ENCODE data around the gene GMPS. TPM values are rescaled to one million over a fixed set of nuclear protein-coding genes. Genes with fewer than 3 reads are reported as not detected.

The GMPS gene
- total and polyA plus RNA-seq, 2 of the 13 experiments (the other 11 are each of a cell fraction or from before 2014, with no cell fraction given) = 29.6 to 85.5 TPM

DNA sequence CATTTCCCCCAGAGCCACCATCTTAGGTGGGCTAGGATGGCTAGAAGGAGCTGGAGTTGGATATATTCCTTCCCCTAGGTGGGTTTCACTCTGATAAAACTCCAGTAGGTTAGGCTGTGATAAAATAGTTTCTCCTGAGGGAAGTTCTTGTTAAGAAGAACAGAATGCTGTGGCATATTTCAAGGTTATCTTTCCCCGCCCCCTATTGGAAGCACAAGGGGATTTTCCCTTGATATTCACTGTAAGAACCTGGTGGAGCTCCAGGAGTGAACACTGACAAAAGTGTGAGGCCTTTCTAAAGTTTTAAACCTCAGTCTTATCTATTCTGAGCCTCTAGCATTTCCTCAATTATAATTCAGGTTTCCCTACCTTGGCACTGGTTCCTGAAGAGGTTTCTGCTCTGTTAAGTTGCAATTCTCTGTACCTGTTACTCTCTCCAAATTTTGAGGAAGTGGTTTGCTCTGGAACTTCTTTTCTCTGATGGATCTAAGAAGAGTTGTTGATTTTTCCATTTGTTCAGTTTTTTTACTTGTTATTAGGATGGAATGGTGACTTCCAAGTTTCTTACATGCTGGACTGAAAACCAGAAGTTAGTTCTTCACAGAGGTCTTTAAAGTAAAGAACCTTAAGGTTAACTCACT, 113.5 kb downstream of the GMPS start:
- Histone ChIP-seq H3K27me3 (ENCODE audit: control insufficient read depth in 1 of 2, insufficient read depth in 2 of 2, low read length in 2 of 2) (no peaks in the 10 kb centered on the region), H3K9ac (ENCODE audit: insufficient read depth, low read depth, low read length) (no peak overlapping the region), H3K9me3 (ENCODE audit: low read length) (no peaks in the 10 kb centered on the region), H3K79me2 (ENCODE audit: insufficient read depth, low read length) (no peaks in the 10 kb centered on the region), H3K4me2 (ENCODE audit: low read depth, low read length) (no peak overlapping the region), H3K4me1 (ENCODE audit: insufficient read depth, low read length) (no peaks in the 10 kb centered on the region), H3K36me3 (replicated peaks in 1 of 2; ENCODE audit: control insufficient read depth in 1 of 2, insufficient read depth in 2 of 2, low read length in 2 of 2) (no peaks in the 10 kb centered on the region), H3K27ac (ENCODE audit: extremely low read length, insufficient read depth, low read length) (no peak overlapping the region), H2AFZ (ENCODE audit: low read length) (no peak overlapping the region), H3K4me3 (replicated peaks in 1 of 3; ENCODE audit: insufficient read depth in 1 of 3, low read depth in 2 of 3, low read length in 3 of 3) (no peak overlapping the region), H4K20me1 (ENCODE audit: insufficient read depth, low read length) (no peaks in the 10 kb centered on the region)
- ChIA-PET POLR2A (no interaction called here), CTCF (ENCODE audit: low intra/inter-chr PET ratio, low total read pairs) (no interaction called here)
- in situ Hi-C loops (cut with HindIII; ENCODE audit: extremely low pct_ligation_motif_present, low pct_unique_long_range_greater_than_20kb) (no loop called here), intact Hi-C loops (cut with micrococcal nuclease; ENCODE audit: unreplicated experiment) (no loop called here)
- WGBS (ENCODE audit: low lambda C conversion rate) = 6% methylated on average over 1 of the region's 1 CpG
- ATAC-seq (no peak; the same call in 2 of the 3 replicates), DNase-seq (ENCODE audit: low spot score) (no peak), FAIRE-seq (no peak)
- BruUV-seq (replicated peaks) = no TSS peak
- TF ChIP-seq, protein P1, sequence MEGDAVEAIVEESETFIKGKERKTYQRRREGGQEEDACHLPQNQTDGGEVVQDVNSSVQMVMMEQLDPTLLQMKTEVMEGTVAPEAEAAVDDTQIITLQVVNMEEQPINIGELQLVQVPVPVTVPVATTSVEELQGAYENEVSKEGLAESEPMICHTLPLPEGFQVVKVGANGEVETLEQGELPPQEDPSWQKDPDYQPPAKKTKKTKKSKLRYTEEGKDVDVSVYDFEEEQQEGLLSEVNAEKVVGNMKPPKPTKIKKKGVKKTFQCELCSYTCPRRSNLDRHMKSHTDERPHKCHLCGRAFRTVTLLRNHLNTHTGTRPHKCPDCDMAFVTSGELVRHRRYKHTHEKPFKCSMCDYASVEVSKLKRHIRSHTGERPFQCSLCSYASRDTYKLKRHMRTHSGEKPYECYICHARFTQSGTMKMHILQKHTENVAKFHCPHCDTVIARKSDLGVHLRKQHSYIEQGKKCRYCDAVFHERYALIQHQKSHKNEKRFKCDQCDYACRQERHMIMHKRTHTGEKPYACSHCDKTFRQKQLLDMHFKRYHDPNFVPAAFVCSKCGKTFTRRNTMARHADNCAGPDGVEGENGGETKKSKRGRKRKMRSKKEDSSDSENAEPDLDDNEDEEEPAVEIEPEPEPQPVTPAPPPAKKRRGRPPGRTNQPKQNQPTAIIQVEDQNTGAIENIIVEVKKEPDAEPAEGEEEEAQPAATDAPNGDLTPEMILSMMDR (CRISPR knock-in tag; IDR thresholded peaks at IDR 0.05) = peak; percentile 16; the same call in 1 of the 2 replicates
- no peak for TF ChIP-seq ZFP90 (CRISPR knock-in tag; IDR thresholded peaks at IDR 0.05; ENCODE audit: borderline replicate concordance)

DNA sequence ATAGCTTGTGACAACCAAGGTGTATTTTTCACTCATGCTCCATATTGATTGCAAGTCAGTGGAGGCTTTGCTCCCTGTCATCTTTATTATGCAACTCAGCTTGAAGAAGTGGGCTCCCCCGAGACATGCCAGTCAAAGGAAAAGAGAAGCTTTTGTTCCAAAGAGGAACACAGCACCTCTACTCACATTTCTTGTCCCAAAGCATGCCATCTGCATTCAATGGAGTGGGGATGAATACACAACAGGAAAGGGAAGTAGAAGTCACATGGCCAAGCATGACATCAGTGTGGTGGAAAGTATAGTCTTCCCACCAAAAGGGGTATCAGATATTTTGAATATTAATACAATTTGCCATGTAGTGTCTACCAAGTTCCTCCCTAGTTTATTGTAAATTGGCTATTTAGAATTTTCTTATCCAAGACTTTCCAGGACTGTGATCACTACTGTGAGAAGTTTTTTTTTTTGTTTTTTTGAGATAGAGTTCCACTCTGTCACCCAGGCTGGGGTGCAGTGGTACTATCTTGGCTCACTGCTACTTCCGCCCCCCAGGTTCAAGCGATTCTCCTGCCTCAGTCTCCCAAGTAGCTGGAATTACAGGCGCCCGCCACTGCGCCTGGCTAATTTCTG, 114.5 kb downstream of the GMPS start:
- FAIRE-seq = no peak
- in situ Hi-C loops (cut with HindIII; ENCODE audit: extremely low pct_ligation_motif_present, low pct_unique_long_range_greater_than_20kb) (no loop called here), intact Hi-C loops (cut with micrococcal nuclease; ENCODE audit: unreplicated experiment) (no loop called here)
- no peak overlapping the region for H3K27ac ChIP-seq (ENCODE audit: extremely low read length, insufficient read depth, low read length)
- H3K4me1 ChIP-seq (ENCODE audit: insufficient read depth, low read length) = no peaks in the 10 kb centered on the region
- H3K36me3 ChIP-seq (replicated peaks in 1 of 2; ENCODE audit: control insufficient read depth in 1 of 2, insufficient read depth in 2 of 2, low read length in 2 of 2) = no peaks in the 10 kb centered on the region
- TF ChIP-seq MTF1 (CRISPR knock-in tag; IDR thresholded peaks at IDR 0.05) = no peak
- DNase-seq (ENCODE audit: low spot score) = no peak
- H3K4me3 ChIP-seq (replicated peaks in 1 of 3; ENCODE audit: insufficient read depth in 1 of 3, low read depth in 2 of 3, low read length in 3 of 3) = no peak overlapping the region
- no peaks in the 10 kb centered on the region for H4K20me1 ChIP-seq (ENCODE audit: insufficient read depth, low read length)
- BruUV-seq (replicated peaks) = no TSS peak
- no peak for ATAC-seq
- no peak overlapping the region for H2AFZ ChIP-seq (ENCODE audit: low read length)
- no peaks in the 10 kb centered on the region for H3K79me2 ChIP-seq (ENCODE audit: insufficient read depth, low read length)
- ChIA-PET POLR2A (no interaction called here), CTCF (ENCODE audit: low intra/inter-chr PET ratio, low total read pairs) (no interaction called here)
- H3K4me2 ChIP-seq (ENCODE audit: low read depth, low read length) = no peak overlapping the region
- no peak overlapping the region for H3K9ac ChIP-seq (ENCODE audit: insufficient read depth, low read depth, low read length)
- 72% methylated on average over 6 of the region's 6 CpGs for WGBS (ENCODE audit: low lambda C conversion rate)
- H3K9me3 ChIP-seq (ENCODE audit: low read length) = no peaks in the 10 kb centered on the region
- H3K27me3 ChIP-seq (ENCODE audit: control insufficient read depth in 1 of 2, insufficient read depth in 2 of 2, low read length in 2 of 2) = no peaks in the 10 kb centered on the region
